ENCODE measurements around the gene CIP2A.

GRCh38 chr3:108546247-108546646, 43.0 kb downstream of the CIP2A start:
- TF ChIP-seq CTCF (conservative IDR thresholded peaks at IDR 0.05 in 1 of 2, IDR thresholded peaks at IDR 0.05 in 1 of 2; ENCODE audit: extremely low read depth in 1 of 2, insufficient read depth in 1 of 2, low read depth in 1 of 2, low read length in 2 of 2) (no peak), EZH2 (IDR thresholded peaks at IDR 0.05; ENCODE audit: borderline replicate concordance, low read length) (no peak)

All from mammary epithelial cell (primary cell).